Kidney tubule cell (primary cell): ENCODE data around the gene MRPS31.
A peak's percentile ranks its signal among the peaks of the same experiment; 100 is the strongest.
"Not testable (repeated sequence)": the region's sequence is repeated elsewhere in the genome, so short reads cannot be mapped to it uniquely, and the experiment has no call there.

Experiments
- DNase-seq: peaks from one replicate; pipeline ENCODE4 v3.0.0-alpha.2; 2018; ENCODE audit warnings: low spot score

Gene MRPS31

DNA sequence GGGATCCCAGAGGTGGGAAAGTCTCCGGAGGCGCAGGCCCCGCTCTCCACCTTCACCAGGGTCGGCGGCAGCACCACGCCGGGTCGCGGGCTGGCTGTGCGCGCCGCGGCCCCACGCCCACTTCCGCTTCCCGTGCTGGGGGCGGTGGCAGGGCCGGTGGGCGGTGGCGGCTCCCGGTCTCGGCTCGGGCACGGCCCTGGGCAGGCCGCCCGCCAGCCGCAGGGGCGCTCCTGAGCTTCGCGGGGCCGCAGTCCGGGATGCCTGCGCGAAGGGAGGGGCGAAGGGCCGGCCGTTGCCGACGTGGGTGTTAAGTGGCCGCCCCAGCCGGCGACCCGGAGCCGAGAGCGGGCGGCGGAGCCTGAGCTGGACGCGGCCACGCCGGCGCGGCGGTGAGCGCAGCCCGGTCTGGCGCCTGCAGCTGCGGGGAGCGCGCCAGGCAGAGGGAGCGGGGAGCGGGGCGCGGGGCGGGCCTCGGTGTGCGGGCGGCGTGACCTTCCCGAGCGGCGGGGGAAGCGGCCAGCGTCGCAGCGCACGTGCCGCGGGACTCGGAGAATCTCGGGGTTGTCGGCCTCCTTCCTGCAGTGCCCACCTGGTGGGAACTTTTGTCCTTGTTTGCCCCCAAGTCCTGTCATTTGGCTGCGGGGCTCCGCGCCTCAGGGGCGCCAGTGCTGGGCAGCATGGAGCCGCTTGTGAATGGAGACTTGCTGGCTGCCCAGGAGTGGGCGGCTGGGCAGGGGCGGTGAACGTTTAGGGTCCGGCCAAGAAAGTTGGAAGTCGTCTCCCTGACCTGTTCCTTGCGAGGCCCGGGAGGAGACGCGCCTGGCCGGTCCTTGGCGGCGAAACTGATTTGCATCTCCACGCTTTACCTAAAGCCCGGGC is 18.5 kb upstream of the MRPS31 start, which contains the start of gene SLC25A15:
Gene SLC25A15 (plus strand): TSS at position 337 of the 879 bp plus-strand sequence. CDS start 3,616 bp downstream, outside the sequence.
- DNase-seq, result peak; percentile 91

- DNase-seq, result not testable (repeated sequence)
These were observed 17.7 kb upstream of the MRPS31 start for GRCh38 chr13:40788540-40789274.

- no peak for DNase-seq
These were observed 16.1 kb upstream of the MRPS31 start for GRCh38 chr13:40787062-40787461.

- peak; percentile 46 for DNase-seq
These were observed 15.6 kb upstream of the MRPS31 start for GRCh38 chr13:40786568-40786996.

GRCh38 chr13:40784540-40784939 is 13.6 kb upstream of the MRPS31 start:
- DNase-seq, result peak; percentile 27

DNA sequence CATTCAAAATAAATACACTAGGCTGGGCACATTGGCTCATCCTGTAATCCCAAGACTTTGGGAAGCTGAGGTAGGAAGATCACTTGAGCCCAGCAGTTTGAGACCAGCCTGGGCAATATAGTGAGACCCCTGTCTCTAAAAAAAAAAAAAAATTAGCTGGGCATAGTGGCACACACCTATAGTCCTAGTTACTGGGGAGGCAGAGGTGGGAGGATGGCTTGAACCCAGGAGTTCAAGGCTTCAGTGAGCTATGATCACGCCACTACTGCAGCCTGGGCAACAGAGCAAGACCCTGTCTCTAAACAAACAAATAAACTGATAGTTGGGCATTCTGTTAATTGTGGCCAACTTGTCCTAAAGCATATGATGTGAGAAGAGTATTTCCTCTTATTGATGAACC is 12.0 kb upstream of the MRPS31 start:
- not testable (repeated sequence) for DNase-seq

DNA sequence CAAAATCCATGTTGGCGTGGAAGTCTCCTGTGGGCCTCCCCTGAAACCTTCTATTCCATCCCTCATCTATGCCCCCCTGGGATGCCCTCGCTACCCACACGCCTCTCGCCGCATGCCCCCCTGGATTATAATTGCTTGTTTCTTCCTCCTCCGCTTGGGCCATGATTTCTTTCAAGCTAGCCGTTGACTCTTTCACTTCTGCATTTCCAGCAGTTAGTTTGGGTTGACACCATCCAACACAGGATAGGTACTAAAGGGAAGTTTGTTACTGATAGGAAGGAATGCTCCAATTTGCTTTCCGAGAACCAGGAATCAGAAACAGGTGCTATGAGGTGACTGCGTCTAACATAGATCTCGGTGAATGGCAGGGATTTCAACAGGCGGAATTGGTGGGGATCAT is 10.7 kb upstream of the MRPS31 start:
- no peak for DNase-seq

DNA sequence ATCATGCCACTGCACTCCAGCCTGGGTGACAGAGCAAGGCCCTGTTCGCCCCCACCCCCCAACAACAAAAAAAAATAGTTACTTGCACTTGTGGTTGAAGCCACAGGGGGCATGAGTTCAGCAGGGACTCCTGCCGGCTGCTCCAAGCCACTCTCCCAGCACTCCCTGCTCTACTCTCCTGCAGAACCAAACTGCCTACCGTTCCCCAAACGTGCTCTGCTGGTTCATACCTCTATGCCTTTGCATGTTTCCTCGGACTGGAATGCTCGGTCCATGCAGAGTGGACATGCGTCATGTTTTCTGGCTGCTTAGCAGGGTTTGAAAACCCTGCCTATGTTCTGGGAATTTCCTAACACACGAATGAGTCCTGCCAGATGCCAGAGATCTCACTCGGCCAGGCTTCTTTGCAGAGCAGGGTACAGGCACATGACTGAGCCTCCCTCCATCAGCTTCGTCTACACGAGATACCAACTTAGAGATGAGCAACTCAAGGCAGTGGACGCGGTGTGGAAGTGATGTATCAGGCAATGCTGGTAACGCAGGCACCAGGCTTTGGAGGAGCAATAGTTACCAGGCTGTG is 9.9 kb upstream of the MRPS31 start:
- no peak for DNase-seq

GRCh38 chr13:40779796-40780285 is 8.9 kb upstream of the MRPS31 start:
- DNase-seq, result peak; percentile 42

GRCh38 chr13:40779049-40779448 is 8.1 kb upstream of the MRPS31 start:
- DNase-seq, result no peak

DNA sequence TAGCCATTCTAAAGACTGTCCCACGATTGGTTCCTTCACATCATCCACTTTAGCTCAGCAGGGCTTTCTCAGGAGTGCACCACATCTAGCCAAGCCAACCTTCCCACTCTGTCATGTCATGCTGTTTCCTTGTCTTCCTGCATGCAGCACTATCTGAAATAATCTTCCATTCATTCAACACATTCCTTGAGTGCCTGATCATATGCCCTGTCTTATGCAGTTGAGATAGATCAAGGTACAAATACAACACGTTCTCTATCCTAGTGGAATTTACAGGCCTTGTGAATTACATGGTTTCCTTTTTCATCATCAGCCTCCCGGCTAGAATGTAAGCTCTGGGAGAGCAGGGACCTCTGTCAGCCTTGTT is 6.8 kb upstream of the MRPS31 start:
- no peak for DNase-seq

DNA sequence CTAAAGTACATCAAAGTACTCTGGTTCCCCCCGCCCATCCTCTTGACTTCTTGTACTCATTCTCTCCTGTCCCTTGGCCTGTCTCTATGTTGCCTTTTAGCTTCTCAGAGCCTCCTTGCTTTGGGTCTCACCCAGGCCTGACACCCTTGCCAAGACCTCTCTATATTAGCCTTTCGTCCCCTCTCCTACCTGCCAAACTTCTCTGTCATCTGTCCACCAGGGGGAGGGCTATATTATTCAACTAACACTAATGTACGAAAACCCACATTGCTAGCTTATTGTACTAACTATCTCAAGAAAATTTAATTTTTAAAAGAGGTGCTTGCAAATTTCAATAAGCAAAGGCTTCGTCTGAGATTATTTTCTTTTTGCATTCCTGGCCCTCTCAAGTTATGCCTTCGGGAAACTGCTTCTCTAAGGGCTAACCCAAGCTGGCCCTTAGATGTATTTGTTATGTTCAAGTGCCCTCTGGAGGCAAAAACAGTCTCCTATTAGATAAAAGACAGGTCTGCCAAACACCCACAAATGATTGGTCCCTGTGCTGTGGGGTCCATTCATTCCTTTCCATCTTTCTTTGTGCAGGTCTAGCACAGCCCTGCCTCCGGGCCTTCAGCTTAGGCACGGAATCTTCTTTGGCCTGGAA is 6.3 kb upstream of the MRPS31 start:
- peak; percentile 63 for DNase-seq

DNA sequence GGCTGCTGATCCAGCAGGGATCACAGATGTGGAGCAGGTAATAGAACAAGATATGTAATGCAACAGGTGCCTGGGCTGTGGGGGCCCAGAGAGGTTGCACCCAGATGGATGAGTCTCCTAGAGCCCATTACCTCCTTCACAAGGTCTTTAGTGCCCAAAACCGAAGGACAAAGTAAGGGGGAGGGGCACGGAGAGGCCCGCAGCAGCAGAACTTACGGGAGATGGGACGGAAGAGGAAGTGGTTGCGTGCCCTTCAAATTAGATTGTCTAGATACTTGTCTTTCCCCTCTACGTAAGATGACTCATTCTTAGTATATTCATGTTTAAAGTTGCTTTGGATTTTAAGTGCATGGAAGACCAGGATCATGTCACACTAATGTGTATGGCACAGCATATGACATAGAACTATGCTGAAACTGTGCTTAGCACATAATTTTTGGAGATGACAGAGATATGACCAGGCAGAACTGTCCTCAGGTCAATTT is 5.7 kb upstream of the MRPS31 start:
- peak; percentile 28 for DNase-seq

DNA sequence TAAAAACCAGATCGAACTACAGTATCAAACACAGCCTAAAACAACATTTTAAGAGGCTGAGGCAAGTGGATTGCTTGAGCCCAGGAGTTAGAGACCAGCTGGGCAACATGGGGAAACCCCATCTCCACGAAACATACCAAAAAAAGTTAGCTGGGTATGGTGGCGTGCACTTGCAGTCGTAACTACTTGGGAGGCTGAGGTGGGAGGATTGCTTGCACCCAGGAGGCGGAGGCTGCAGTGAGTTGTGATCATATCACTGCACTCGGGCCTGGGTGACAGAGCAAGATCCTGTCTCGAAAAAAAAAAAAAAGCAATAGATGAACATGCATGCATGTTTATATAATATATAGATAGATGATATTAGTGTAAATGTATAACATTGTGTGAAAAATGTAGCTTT is 5.2 kb upstream of the MRPS31 start:
- no peak for DNase-seq

- DNase-seq, result no peak
These were observed 3.7 kb upstream of the MRPS31 start for GRCh38 chr13:40774672-40775071.

- no peak for DNase-seq
These were observed 1.9 kb upstream of the MRPS31 start for GRCh38 chr13:40772765-40773473.

- no peak for DNase-seq
These were observed 419 bp downstream of the MRPS31 start for GRCh38 chr13:40770609-40770933.

DNA sequence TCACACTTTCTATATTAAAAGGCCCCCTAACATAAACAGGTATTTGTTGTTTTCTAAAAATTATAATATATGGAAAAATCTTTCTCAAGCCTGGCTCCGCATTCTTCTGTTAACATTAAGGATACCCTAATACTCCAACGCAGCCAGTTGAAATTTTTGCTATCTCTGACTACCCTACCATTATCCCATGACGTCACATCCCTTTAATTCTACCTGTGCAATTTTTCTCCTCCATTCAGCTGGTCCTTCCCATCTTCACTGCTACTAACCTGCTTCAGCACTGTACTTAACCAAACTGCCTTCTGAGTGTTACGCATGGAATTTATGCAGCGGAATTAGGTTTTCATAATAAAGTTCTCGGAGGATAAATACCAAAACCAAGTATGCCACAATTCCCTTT is 1.0 kb downstream of the MRPS31 start:
- no peak for DNase-seq

DNA sequence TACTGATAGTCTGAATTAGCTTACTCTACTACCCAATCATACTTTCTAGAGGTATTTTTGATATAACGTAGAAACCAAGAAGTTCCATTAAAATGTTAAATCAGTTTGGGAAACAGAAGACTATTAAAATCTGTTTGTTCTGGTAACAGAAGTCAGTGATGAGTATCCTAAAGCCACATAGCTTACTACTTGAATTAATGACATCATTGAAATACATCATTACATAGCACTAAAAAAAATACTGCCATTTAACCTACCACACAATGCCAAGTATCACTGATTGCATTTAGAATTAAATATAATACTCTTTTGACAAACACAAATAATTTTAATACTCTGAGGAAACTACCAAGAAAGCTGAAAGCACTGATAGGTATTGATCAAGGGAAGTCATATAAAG is 5.4 kb downstream of the MRPS31 start:
- DNase-seq, result no peak

DNA sequence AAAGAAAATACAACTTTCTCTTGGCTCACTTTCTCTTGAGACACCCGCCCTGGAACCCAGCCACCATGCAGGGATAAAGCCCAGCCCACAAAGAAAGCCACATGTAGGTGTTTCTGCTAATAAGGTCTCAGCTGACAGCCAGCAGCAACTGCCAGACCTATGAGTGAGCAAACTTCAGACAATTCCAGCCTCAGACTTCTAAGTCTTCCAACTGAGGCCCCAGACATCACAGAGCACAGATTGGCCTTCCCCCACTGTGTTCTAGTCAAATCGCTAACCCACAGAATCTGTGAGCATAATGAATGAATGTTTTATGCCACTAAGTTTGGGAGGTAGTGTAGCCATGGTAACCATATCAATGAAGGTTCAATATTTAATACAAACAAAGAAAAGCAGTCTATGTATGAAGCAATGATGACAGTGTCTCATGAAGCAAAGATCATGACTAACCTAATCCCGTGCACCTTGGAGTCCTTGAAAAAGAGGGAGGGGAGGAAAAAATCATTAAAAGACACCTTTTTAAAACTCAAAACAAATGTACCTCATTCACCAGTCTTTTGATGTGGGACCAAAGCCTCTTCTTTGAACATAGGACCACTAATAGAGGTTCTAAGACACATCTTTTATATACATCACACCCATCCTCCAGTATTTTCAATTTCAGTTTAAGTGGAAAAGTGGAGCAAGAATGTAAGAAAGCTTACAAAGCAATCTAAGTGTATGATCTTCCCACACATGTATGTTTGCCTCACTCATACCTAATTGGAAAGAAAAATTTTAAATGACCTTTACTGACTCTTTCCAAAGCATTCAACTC is 6.2 kb downstream of the MRPS31 start:
- peak; percentile 22 for DNase-seq

DNA sequence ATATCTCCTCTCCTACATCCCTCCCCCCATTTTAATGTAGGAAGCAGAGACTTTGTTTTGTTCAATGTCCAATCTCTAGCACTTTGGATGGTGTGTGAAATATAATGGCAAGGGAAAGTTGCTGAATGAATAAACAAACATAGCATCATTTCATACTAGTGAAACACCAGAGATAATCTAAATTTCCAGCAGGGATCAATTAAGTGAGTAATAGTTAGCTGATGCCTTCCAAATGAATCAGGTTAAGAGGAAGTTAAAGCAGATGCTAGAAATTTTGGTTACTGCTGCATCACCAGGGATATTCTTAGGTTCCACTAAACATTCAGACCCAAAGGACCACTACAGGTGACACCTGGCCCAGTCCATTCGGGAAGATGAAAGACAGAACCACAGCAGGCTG is 8.1 kb downstream of the MRPS31 start:
- DNase-seq, result no peak
